ENCODE measurements around the gene IRF9. TPM values are rescaled to one million over a fixed set of nuclear protein-coding genes. Genes with fewer than 3 reads are reported as not detected.
A peak's percentile ranks its signal among the peaks of the same experiment; 100 is the strongest.

Gene IRF9
- total and polyA plus RNA-seq, 2 of the 4 experiments (the other 2 are of a cell fraction) = 25.6 to 34.6 TPM

DNA sequence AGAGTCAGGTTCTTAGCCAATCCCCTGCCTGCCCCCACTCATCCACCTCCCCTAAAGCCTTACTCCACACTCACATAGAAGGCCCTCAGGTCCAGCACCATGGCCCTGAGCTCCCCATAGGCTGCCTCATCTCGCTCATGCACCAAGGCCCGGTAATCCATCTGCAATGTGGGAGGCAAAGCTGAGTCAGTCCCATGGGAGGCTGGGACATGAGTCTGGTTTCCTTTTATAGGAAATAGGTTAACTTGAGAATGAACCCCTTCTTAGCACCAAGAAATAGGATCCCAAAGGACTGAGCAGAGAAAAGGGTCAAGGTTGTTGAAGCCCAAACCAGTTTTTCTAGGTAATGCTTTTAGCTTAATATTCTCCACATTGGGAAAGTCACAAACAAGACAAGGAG, 17.6 kb upstream of the IRF9 start (continued):
- TF ChIP-seq MAZ (IDR thresholded peaks at IDR 0.05; ENCODE audit: borderline replicate concordance, low read depth, low read length) = no peak
- no peak for TF ChIP-seq POLR2A (IDR thresholded peaks at IDR 0.05; ENCODE audit: low read depth, low read length)
- TF ChIP-seq, protein P1, sequence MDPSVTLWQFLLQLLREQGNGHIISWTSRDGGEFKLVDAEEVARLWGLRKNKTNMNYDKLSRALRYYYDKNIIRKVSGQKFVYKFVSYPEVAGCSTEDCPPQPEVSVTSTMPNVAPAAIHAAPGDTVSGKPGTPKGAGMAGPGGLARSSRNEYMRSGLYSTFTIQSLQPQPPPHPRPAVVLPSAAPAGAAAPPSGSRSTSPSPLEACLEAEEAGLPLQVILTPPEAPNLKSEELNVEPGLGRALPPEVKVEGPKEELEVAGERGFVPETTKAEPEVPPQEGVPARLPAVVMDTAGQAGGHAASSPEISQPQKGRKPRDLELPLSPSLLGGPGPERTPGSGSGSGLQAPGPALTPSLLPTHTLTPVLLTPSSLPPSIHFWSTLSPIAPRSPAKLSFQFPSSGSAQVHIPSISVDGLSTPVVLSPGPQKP (IDR thresholded peaks at IDR 0.05; ENCODE audit: borderline replicate concordance, low read depth, low read length) = no peak

DNA sequence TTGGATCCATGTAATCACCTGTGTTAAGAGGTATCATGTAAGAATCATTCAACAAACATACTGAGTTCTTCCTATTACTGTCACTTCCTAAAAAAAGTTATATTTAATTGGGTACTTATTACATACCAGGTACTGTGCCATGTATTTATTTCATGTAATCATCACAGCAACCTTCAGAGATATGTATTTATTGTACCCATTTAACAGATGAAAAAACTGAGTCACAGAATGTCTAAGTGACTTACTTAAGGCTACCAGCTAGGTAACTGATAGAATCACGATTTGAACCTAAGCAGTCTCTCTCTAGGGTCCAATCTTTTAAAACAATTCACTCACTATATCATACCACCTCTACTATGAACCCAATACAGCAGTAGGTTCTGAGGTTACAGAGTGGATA, 16.6 kb upstream of the IRF9 start:
- no peak overlapping the region for H2BK15ac ChIP-seq (ENCODE audit: low read depth, low read length)
- peaks cover 12% of the 10 kb centered on the region for H3K4me1 ChIP-seq (ENCODE audit: control insufficient read depth, insufficient read depth, low read length)
- in situ Hi-C loops (cut with MboI; ENCODE audit: low sequenced_read_pairs) = loop anchor here (25.0 kb wide), 2 partner anchors 832 to 1057 kb away; partner anchors contain the start of genes ACIN1, BCL2L2, C14orf119 and PABPN1
- no peak overlapping the region for H3K4me2 ChIP-seq (ENCODE audit: low read depth, low read length)
- dilution Hi-C loops (cut with HindIII; ENCODE audit: low sequenced_read_pairs, unreplicated experiment) = no loop called here
- H3K27ac ChIP-seq (ENCODE audit: insufficient read depth, low read length) = no peak overlapping the region
- H3K9me1 ChIP-seq (ENCODE audit: insufficient read depth, low read length) = peaks cover 18% of the 10 kb centered on the region
- no peaks in the 10 kb centered on the region for H3K9me3 ChIP-seq (ENCODE audit: control insufficient read depth, insufficient read depth, low read length)
- H2AK5ac ChIP-seq (ENCODE audit: low read depth, low read length) = no peak overlapping the region
- H2AK9ac ChIP-seq (replicated peaks; ENCODE audit: low read depth, low read length, poor library complexity) = no peak overlapping the region
- no peak overlapping the region for H2AFZ ChIP-seq (replicated peaks; ENCODE audit: low read length, poor library complexity)
- DNase-seq = no peak
- TF ChIP-seq NFE2L2 (IDR thresholded peaks at IDR 0.05; ENCODE audit: low read depth, low read length) (no peak), RCOR1 (IDR thresholded peaks at IDR 0.05; ENCODE audit: insufficient replicate concordance, low read length) (no peak), MAZ (IDR thresholded peaks at IDR 0.05; ENCODE audit: borderline replicate concordance, low read depth, low read length) (no peak)
- no peak overlapping the region for H2BK20ac ChIP-seq (ENCODE audit: low read depth, low read length)
- H3K36me3 ChIP-seq (ENCODE audit: control insufficient read depth, insufficient read depth, low read length) = peaks cover 6% of the 10 kb centered on the region
- no peak overlapping the region for H3K9ac ChIP-seq (ENCODE audit: low read depth, low read length)
- no peak overlapping the region for H2BK120ac ChIP-seq (ENCODE audit: low read depth, low read length)
- H3K4me3 ChIP-seq (ENCODE audit: insufficient read depth, low read depth, low read length) = no peak overlapping the region
- no TSS peak for BruUV-seq (replicated peaks)
- H3K4ac ChIP-seq (ENCODE audit: low read depth, low read length) = no peak overlapping the region
- no peaks in the 10 kb centered on the region for H3K27me3 ChIP-seq (ENCODE audit: control insufficient read depth, insufficient read depth, low read length)
- intact Hi-C loops (cut with micrococcal nuclease) = no loop called here
- POLR2A ChIA-PET (ENCODE audit: unreplicated experiment) = no interaction called here
- peaks cover 18% of the 10 kb centered on the region for H4K20me1 ChIP-seq (ENCODE audit: insufficient read depth, low read length)
- no peak overlapping the region for H2BK5ac ChIP-seq (ENCODE audit: low read depth, low read length, poor library complexity, severe bottlenecking)
- WGBS, 2 experiments (ENCODE audit: extremely low coverage in 2 of 2, insufficient read length in 1 of 2) = no CpG with 5 or more reads among the region's 1 CpG
- H3K14ac ChIP-seq (replicated peaks; ENCODE audit: low read depth, low read length) = no peak overlapping the region
- H3K79me1 ChIP-seq (ENCODE audit: low read depth in 1 of 2, low read length in 2 of 2) = peaks cover 27 to 67% of the 10 kb centered on the region in 2 experiments
- no peak overlapping the region for H3K56ac ChIP-seq (ENCODE audit: extremely low read depth, insufficient read depth, low read length)
- no peak overlapping the region for H4K91ac ChIP-seq (ENCODE audit: insufficient read depth, low read depth, low read length)
- H4K5ac ChIP-seq (ENCODE audit: low read depth, low read length) = no peak overlapping the region
- no peak overlapping the region for H3K18ac ChIP-seq (ENCODE audit: low read depth, low read length)
- no peak for ATAC-seq (ENCODE audit: low read depth)
- H3K23ac ChIP-seq (ENCODE audit: low read depth, low read length) = peak overlapping the region; percentile 32; the same call in 1 of the 2 replicates
- H4K8ac ChIP-seq (ENCODE audit: low read depth in 2 of 2, low read length in 2 of 2) = no peak overlapping the region; a peak in 1 of 4 replicates
- CTCF ChIA-PET = no interaction called here

Measured in IMR-90 (cell line).